Caki2 (cell line): Measurements from ENCODE around the gene CCDC68. TPM values are rescaled to one million over a fixed set of nuclear protein-coding genes. Genes with fewer than 3 reads are reported as not detected.
"Not testable (repeated sequence)": the region's sequence is repeated elsewhere in the genome, so short reads cannot be mapped to it uniquely, and the experiment has no call there.

Source experiments
- DNase-seq: peaks from one replicate; pipeline ENCODE4 v3.0.0-alpha.2; 2015; ENCODE audit warnings: low read depth
- in situ Hi-C: cut with HindIII; loops from 2 replicates; pipeline ENCODE4 v1.10.0; 2016; ENCODE audit warnings: low sequenced_read_pairs, low pct_unique_long_range_greater_than_20kb, mixed read lengths
- total RNA-seq: library from RNA; depleted of rRNA; stranded (reverse); fragments of >200 nt; shearing (Covaris generic); gene quantifications from 2 replicates; pipeline ENCODE4 v1.2.3, GENCODE V29; 2014; ENCODE audit warnings: low replicate concordance; rRNA removed

Gene CCDC68
- total RNA-seq, 1 experiment from 2014 or later = 0.27 TPM

GRCh38 chr18:54855050-54855449 lies 104.2 kb downstream of the CCDC68 start:
- DNase-seq, in situ Hi-C loops: not testable (repeated sequence)

GRCh38 chr18:54852780-54853675 lies 106.2 kb downstream of the CCDC68 start:
- DNase-seq = no peak
- in situ Hi-C loops = no loop called here

Other genes with a start within 250 kb of the CCDC68 start
- gene RAB27B, start 131.0 kb downstream of the CCDC68 start, total RNA-seq = 0.49 and 1.5 TPM in 2 replicates